ENCODE data around the gene CDS1. TPM values are rescaled to one million over a fixed set of nuclear protein-coding genes. Genes with fewer than 3 reads are reported as not detected.

CDS1 gene
- total RNA-seq, 5 donors from 2014 or later (not counting 1 experiment from before 2014, with no cell fraction given) = 0.47 to 0.92 (median 0.68) TPM

GRCh38 chr4:84596826-84597225 lies 13.9 kb downstream of the CDS1 start:
- no peak overlapping the region for H3K27ac ChIP-seq (ENCODE audit: low read length)
- Mint-ChIP-seq H3K9me3 (no peaks in the 10 kb centered on the region), H3K27ac (no peak overlapping the region), H3K36me3 (no peaks in the 10 kb centered on the region), H3K4me3 (no peak overlapping the region), H3K4me1 (no peaks in the 10 kb centered on the region), H3K27me3 (peaks cover 7 to 10% of the 10 kb centered on the region in 2 donors)
- H3K36me3 ChIP-seq (ENCODE audit: control insufficient read depth in 2 of 2, extremely low read depth in 1 of 2, insufficient read depth in 1 of 2, low read length in 1 of 2) = no peaks in the 10 kb centered on the region
- no peaks in the 10 kb centered on the region for H3K9me3 ChIP-seq
- DNase-seq (no peak), ATAC-seq (replicated peaks in 1 of 4) (no peak)
- WGBS (ENCODE audit: insufficient coverage) = 51% methylated on average over 2 of the region's 4 CpGs
- H3K4me1 ChIP-seq (ENCODE audit: control insufficient read depth in 1 of 2, extremely low read depth in 1 of 2, insufficient read depth in 2 of 2, low read length in 2 of 2) = no peaks in the 10 kb centered on the region
- ChIA-PET CTCF (no interaction called here), POLR2A (no interaction called here)
- no peak overlapping the region for H3K4me3 ChIP-seq (ENCODE audit: control insufficient read depth in 1 of 2, extremely low read depth in 1 of 2, low read length in 1 of 2)
- peaks cover 0 to 2% of the 10 kb centered on the region in 2 experiments for H3K27me3 ChIP-seq (replicated peaks in 1 of 2; ENCODE audit: control insufficient read depth in 2 of 2, extremely low read depth in 1 of 2, insufficient read depth in 2 of 2, low read length in 1 of 2)

DNA sequence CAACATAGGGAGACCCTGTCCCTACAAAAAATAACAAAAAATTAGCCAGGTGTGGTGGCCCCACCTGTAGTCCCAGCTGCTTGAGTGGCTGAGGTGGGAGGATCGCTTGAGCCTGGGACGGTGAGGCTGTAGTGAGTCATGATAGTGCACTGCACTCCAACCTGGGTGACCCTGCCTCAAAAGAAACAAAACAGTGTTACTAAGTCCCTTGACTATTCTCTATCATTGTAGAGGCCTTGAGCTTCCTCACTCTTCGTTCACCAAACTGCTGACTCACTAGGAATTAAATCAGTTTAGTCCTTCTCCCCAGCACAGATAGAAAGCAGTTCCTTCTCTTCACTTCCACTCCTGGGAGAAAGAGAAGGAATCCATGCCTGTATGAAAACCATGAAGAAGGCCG lies 14.5 kb downstream of the CDS1 start:
- POLR2A ChIA-PET = no interaction called here
- H3K27me3 Mint-ChIP-seq = peaks cover 7 to 10% of the 10 kb centered on the region in 2 donors
- CTCF ChIA-PET = no interaction called here
- Histone ChIP-seq H3K4me1 (ENCODE audit: control insufficient read depth in 1 of 2, extremely low read depth in 1 of 2, insufficient read depth in 2 of 2, low read length in 2 of 2) (no peaks in the 10 kb centered on the region), H3K4me3 (ENCODE audit: control insufficient read depth in 1 of 2, extremely low read depth in 1 of 2, low read length in 1 of 2) (no peak overlapping the region), H3K27ac (ENCODE audit: low read length) (no peak overlapping the region), H3K36me3 (ENCODE audit: control insufficient read depth in 2 of 2, extremely low read depth in 1 of 2, insufficient read depth in 1 of 2, low read length in 1 of 2) (no peaks in the 10 kb centered on the region), H3K9me3 (no peaks in the 10 kb centered on the region), H3K27me3 (replicated peaks in 1 of 2; ENCODE audit: control insufficient read depth in 2 of 2, extremely low read depth in 1 of 2, insufficient read depth in 2 of 2, low read length in 1 of 2) (peaks cover 0 to 2% of the 10 kb centered on the region in 2 experiments)
- H3K4me1 Mint-ChIP-seq = no peaks in the 10 kb centered on the region
- no peaks in the 10 kb centered on the region for H3K9me3 Mint-ChIP-seq
- no peaks in the 10 kb centered on the region for H3K36me3 Mint-ChIP-seq
- ATAC-seq (replicated peaks in 1 of 4) (no peak), DNase-seq (no peak)
- WGBS (ENCODE audit: insufficient coverage) = no CpG with 5 or more reads among the region's 4 CpGs
- H3K4me3 Mint-ChIP-seq = no peak overlapping the region
- H3K27ac Mint-ChIP-seq = no peak overlapping the region

GRCh38 chr4:84606645-84607044 lies 23.7 kb downstream of the CDS1 start:
- H3K9me3 Mint-ChIP-seq = no peaks in the 10 kb centered on the region
- ATAC-seq (replicated peaks in 1 of 4) (no peak), DNase-seq (no peak)
- H3K27me3 Mint-ChIP-seq = peaks cover 0 to under 1% of the 10 kb centered on the region in 2 donors
- Histone ChIP-seq H3K4me1 (ENCODE audit: control insufficient read depth in 1 of 2, extremely low read depth in 1 of 2, insufficient read depth in 2 of 2, low read length in 2 of 2) (no peaks in the 10 kb centered on the region), H3K4me3 (ENCODE audit: control insufficient read depth in 1 of 2, extremely low read depth in 1 of 2, low read length in 1 of 2) (no peak overlapping the region), H3K9me3 (no peaks in the 10 kb centered on the region), H3K27ac (ENCODE audit: low read length) (no peak overlapping the region), H3K27me3 (replicated peaks in 1 of 2; ENCODE audit: control insufficient read depth in 2 of 2, extremely low read depth in 1 of 2, insufficient read depth in 2 of 2, low read length in 1 of 2) (no peaks in the 10 kb centered on the region), H3K36me3 (ENCODE audit: control insufficient read depth in 2 of 2, extremely low read depth in 1 of 2, insufficient read depth in 1 of 2, low read length in 1 of 2) (no peaks in the 10 kb centered on the region)
- H3K4me1 Mint-ChIP-seq = no peaks in the 10 kb centered on the region
- H3K27ac Mint-ChIP-seq = no peak overlapping the region
- WGBS (ENCODE audit: insufficient coverage) = no CpG with 5 or more reads among the region's 1 CpG
- CTCF ChIA-PET = no interaction called here
- POLR2A ChIA-PET = no interaction called here
- peaks cover 3% of the 10 kb centered on the region for H3K36me3 Mint-ChIP-seq
- no peak overlapping the region for H3K4me3 Mint-ChIP-seq

DNA sequence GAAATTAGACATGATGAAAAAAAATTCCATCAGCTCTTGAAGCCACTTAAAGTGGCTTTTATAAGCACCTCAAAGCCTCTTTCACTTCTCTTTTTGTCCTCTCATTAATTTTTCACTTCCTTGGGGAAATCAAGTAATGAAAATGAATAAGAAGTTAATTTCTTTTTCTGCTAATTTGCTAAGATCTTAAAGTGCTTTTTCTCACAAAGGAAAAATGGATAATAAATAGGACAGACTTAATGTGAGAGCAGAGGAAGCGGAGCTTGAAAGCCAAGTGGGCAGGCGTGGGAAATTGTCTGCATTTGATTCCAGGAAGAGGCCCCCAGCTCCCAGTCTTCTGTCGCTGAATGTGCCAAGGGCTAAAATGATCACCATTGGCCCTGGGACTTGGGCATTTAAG lies 28.6 kb downstream of the CDS1 start:
- WGBS (ENCODE audit: insufficient coverage) = 95% methylated on average over 3 of the region's 3 CpGs
- peaks cover 0 to 3% of the 10 kb centered on the region in 2 donors for H3K27me3 Mint-ChIP-seq
- CTCF ChIA-PET = no interaction called here

GRCh38 chr4:84614891-84615290 lies 32.0 kb downstream of the CDS1 start:
- no peak overlapping the region for H3K4me3 ChIP-seq (ENCODE audit: control insufficient read depth in 1 of 2, extremely low read depth in 1 of 2, low read length in 1 of 2)
- no peaks in the 10 kb centered on the region for H3K4me1 ChIP-seq (ENCODE audit: control insufficient read depth in 1 of 2, extremely low read depth in 1 of 2, insufficient read depth in 2 of 2, low read length in 2 of 2)
- ATAC-seq (replicated peaks in 1 of 4) (no peak), DNase-seq (no peak)
- H3K9me3 ChIP-seq = no peaks in the 10 kb centered on the region
- CTCF ChIA-PET = no interaction called here
- peaks cover 0 to 3% of the 10 kb centered on the region in 2 donors for H3K27me3 Mint-ChIP-seq
- no peaks in the 10 kb centered on the region for H3K4me1 Mint-ChIP-seq
- H3K27me3 ChIP-seq (replicated peaks in 1 of 2; ENCODE audit: control insufficient read depth in 2 of 2, extremely low read depth in 1 of 2, insufficient read depth in 2 of 2, low read length in 1 of 2) = no peaks in the 10 kb centered on the region
- WGBS (ENCODE audit: insufficient coverage) = 100% methylated on average over 2 of the region's 5 CpGs
- H3K36me3 Mint-ChIP-seq = no peaks in the 10 kb centered on the region
- no peak overlapping the region for H3K27ac Mint-ChIP-seq
- POLR2A ChIA-PET = no interaction called here
- no peaks in the 10 kb centered on the region for H3K36me3 ChIP-seq (ENCODE audit: control insufficient read depth in 2 of 2, extremely low read depth in 1 of 2, insufficient read depth in 1 of 2, low read length in 1 of 2)
- H3K4me3 Mint-ChIP-seq = no peak overlapping the region
- no peak overlapping the region for H3K27ac ChIP-seq (ENCODE audit: low read length)
- H3K9me3 Mint-ChIP-seq = no peaks in the 10 kb centered on the region

More for the DNA sequence above, 28.6 kb downstream of the CDS1 start:
- H3K9me3 ChIP-seq = no peaks in the 10 kb centered on the region
- H3K27ac ChIP-seq (ENCODE audit: low read length) = no peak overlapping the region
- Mint-ChIP-seq H3K4me1 (no peaks in the 10 kb centered on the region), H3K36me3 (peaks cover 3% of the 10 kb centered on the region), H3K4me3 (no peak overlapping the region), H3K9me3 (no peaks in the 10 kb centered on the region), H3K27ac (no peak overlapping the region)
- H3K36me3 ChIP-seq (ENCODE audit: control insufficient read depth in 2 of 2, extremely low read depth in 1 of 2, insufficient read depth in 1 of 2, low read length in 1 of 2) = no peaks in the 10 kb centered on the region
- ATAC-seq (replicated peaks in 1 of 4) = no peak
- no peak for DNase-seq
- POLR2A ChIA-PET = no interaction called here
- no peaks in the 10 kb centered on the region for H3K27me3 ChIP-seq (replicated peaks in 1 of 2; ENCODE audit: control insufficient read depth in 2 of 2, extremely low read depth in 1 of 2, insufficient read depth in 2 of 2, low read length in 1 of 2)
- no peak overlapping the region for H3K4me3 ChIP-seq (ENCODE audit: control insufficient read depth in 1 of 2, extremely low read depth in 1 of 2, low read length in 1 of 2)
- no peaks in the 10 kb centered on the region for H3K4me1 ChIP-seq (ENCODE audit: control insufficient read depth in 1 of 2, extremely low read depth in 1 of 2, insufficient read depth in 2 of 2, low read length in 2 of 2)

DNA sequence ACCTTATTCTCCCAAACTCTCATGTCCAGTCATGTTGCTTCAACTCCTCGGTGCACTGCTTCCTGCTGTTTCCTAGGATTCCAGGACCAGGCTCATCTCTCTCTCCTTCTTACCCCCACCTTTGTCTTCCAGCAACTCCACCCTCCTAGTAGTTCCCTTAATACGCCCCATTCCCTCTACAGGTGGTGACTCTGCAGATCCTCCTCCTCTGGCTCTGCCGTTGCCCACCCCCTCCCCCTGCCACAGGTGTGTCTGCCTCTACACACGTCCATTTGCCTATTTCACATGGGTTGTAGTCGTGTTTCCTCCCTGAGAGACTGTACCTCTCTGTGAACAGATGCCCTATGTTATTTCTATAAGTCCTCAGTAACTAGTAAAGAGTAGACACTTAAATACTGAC lies 32.4 kb downstream of the CDS1 start:
- Histone ChIP-seq H3K36me3 (ENCODE audit: control insufficient read depth in 2 of 2, extremely low read depth in 1 of 2, insufficient read depth in 1 of 2, low read length in 1 of 2) (no peaks in the 10 kb centered on the region), H3K27ac (ENCODE audit: low read length) (no peak overlapping the region), H3K9me3 (no peaks in the 10 kb centered on the region), H3K4me1 (ENCODE audit: control insufficient read depth in 1 of 2, extremely low read depth in 1 of 2, insufficient read depth in 2 of 2, low read length in 2 of 2) (no peaks in the 10 kb centered on the region), H3K27me3 (replicated peaks in 1 of 2; ENCODE audit: control insufficient read depth in 2 of 2, extremely low read depth in 1 of 2, insufficient read depth in 2 of 2, low read length in 1 of 2) (no peaks in the 10 kb centered on the region), H3K4me3 (ENCODE audit: control insufficient read depth in 1 of 2, extremely low read depth in 1 of 2, low read length in 1 of 2) (no peak overlapping the region)
- no peak for DNase-seq
- ATAC-seq (replicated peaks in 1 of 4) = no peak
- Mint-ChIP-seq H3K27ac (no peak overlapping the region), H3K4me3 (no peak overlapping the region), H3K9me3 (no peaks in the 10 kb centered on the region), H3K36me3 (no peaks in the 10 kb centered on the region), H3K4me1 (no peaks in the 10 kb centered on the region), H3K27me3 (peaks cover 0 to 3% of the 10 kb centered on the region in 2 donors)
- 81% methylated on average over 3 of the region's 5 CpGs for WGBS (ENCODE audit: insufficient coverage)
- ChIA-PET POLR2A (no interaction called here), CTCF (no interaction called here)

DNA sequence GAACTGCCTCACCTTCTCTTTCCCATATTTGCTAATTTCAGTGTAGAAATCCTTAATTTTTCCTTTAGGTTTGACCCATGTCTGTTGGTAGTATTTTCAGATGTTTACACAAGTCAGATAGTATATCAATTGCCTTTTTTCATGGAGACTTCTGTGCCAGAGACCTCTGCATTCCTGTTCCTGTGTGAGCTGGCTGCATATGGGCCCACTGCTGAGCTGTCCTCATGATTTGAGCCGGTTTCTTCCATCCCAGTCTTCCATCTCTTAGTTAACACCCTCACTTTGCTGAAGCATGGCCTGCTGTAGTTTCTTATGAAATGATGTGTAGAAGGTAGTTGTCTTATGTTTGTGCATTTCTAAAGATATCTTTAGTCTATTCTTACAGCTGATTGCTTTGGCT lies 40.0 kb downstream of the CDS1 start:
- H3K27me3 Mint-ChIP-seq = no peaks in the 10 kb centered on the region
- POLR2A ChIA-PET = no interaction called here
- ATAC-seq (replicated peaks in 1 of 4) = no peak
- H3K4me1 Mint-ChIP-seq = no peaks in the 10 kb centered on the region
- CTCF ChIA-PET = no interaction called here
- no peak overlapping the region for H3K4me3 Mint-ChIP-seq
- no CpG with 5 or more reads among the region's 1 CpG for WGBS (ENCODE audit: insufficient coverage)
- H3K4me1 ChIP-seq (ENCODE audit: control insufficient read depth in 1 of 2, extremely low read depth in 1 of 2, insufficient read depth in 2 of 2, low read length in 2 of 2) = no peaks in the 10 kb centered on the region
- no peaks in the 10 kb centered on the region for H3K36me3 ChIP-seq (ENCODE audit: control insufficient read depth in 2 of 2, extremely low read depth in 1 of 2, insufficient read depth in 1 of 2, low read length in 1 of 2)
- DNase-seq = no peak
- H3K27me3 ChIP-seq (replicated peaks in 1 of 2; ENCODE audit: control insufficient read depth in 2 of 2, extremely low read depth in 1 of 2, insufficient read depth in 2 of 2, low read length in 1 of 2) = no peaks in the 10 kb centered on the region
- no peak overlapping the region for H3K27ac ChIP-seq (ENCODE audit: low read length)
- no peaks in the 10 kb centered on the region for H3K9me3 ChIP-seq
- H3K4me3 ChIP-seq (ENCODE audit: control insufficient read depth in 1 of 2, extremely low read depth in 1 of 2, low read length in 1 of 2) = no peak overlapping the region
- H3K27ac Mint-ChIP-seq = no peak overlapping the region
- no peaks in the 10 kb centered on the region for H3K9me3 Mint-ChIP-seq
- H3K36me3 Mint-ChIP-seq = peaks cover 4% of the 10 kb centered on the region

All from T-cell (primary cell).